NB4 (cell line): Measurements from ENCODE around the gene KCNH6.

ENCODE experiments used
- MAX ChIP-seq: IDR thresholded peaks from 2 replicates; pipeline ENCODE4 v1.6.1; 2011; ENCODE audit warnings: low read depth, low read length
- MYC ChIP-seq: IDR thresholded peaks from 2 replicates; pipeline ENCODE4 v1.6.1; 2011; ENCODE audit warnings: low read depth, low read length
- POLR2A ChIP-seq: IDR thresholded peaks from 2 replicates; pipeline ENCODE4 v1.6.1; 2011; ENCODE audit warnings: mild to moderate bottlenecking; ENCODE audit not compliant: insufficient read length; ENCODE audit errors: extremely low read depth
- TF ChIP-seq, protein P1 (sequence below): IDR thresholded peaks from one replicate; pipeline ENCODE4 v1.5.1; 2012; ENCODE audit warnings: low read depth, low read length

GRCh38 chr17:63525190-63525946, 2.2 kb downstream of the KCNH6 start:
- TF ChIP-seq, protein P1, sequence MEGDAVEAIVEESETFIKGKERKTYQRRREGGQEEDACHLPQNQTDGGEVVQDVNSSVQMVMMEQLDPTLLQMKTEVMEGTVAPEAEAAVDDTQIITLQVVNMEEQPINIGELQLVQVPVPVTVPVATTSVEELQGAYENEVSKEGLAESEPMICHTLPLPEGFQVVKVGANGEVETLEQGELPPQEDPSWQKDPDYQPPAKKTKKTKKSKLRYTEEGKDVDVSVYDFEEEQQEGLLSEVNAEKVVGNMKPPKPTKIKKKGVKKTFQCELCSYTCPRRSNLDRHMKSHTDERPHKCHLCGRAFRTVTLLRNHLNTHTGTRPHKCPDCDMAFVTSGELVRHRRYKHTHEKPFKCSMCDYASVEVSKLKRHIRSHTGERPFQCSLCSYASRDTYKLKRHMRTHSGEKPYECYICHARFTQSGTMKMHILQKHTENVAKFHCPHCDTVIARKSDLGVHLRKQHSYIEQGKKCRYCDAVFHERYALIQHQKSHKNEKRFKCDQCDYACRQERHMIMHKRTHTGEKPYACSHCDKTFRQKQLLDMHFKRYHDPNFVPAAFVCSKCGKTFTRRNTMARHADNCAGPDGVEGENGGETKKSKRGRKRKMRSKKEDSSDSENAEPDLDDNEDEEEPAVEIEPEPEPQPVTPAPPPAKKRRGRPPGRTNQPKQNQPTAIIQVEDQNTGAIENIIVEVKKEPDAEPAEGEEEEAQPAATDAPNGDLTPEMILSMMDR = no peak
- TF ChIP-seq POLR2A (no peak), MAX (no peak), MYC (no peak)
